Small intestine (tissue), 7 donors: Measurements from ENCODE around the gene ANKRD22. TPM values are rescaled to one million over a fixed set of nuclear protein-coding genes. Genes with fewer than 3 reads are reported as not detected.

ENCODE experiments used
- DNase-seq, 2 donors: peaks; one replicate each; pipeline versions ENCODE4 v3.0.0 to v3.0.0-alpha.2; 2013
- FAIRE-seq: peaks from 2 replicates; lab custom pipeline; 2012; peaks lifted over from hg19 to GRCh38; lab: Jason Lieb, UNC
- H3K27ac ChIP-seq, 3 donors: one replicate each; pipeline ENCODE4 v1.5.1; 2013; ENCODE audit warnings: low read length in 2 of 3, mild to moderate bottlenecking in 2 of 3, control low read depth in 1 of 3, inconsistent platforms in 1 of 3, low read depth in 1 of 3, moderate library complexity in 1 of 3
- H3K27me3 ChIP-seq, 3 donors: one replicate each; pipeline ENCODE4 v1.6.1; 2013; ENCODE audit warnings: low read length in 3 of 3, inconsistent platforms in 1 of 3; ENCODE audit not compliant: control insufficient read depth in 3 of 3, insufficient read depth in 3 of 3
- H3K36me3 ChIP-seq, 3 donors: one replicate each; pipeline ENCODE4 v1.6.1; 2013; ENCODE audit warnings: low read length in 3 of 3, inconsistent platforms in 1 of 3, low read depth in 1 of 3, mild to moderate bottlenecking in 1 of 3, moderate library complexity in 1 of 3; ENCODE audit not compliant: control insufficient read depth in 3 of 3, insufficient read depth in 2 of 3
- H3K4me1 ChIP-seq, 3 donors: one replicate each; pipeline ENCODE4 v1.6.1; 2013; ENCODE audit warnings: low read length in 2 of 3, inconsistent platforms in 1 of 3, low read depth in 1 of 3, mild to moderate bottlenecking in 1 of 3, moderate library complexity in 1 of 3; ENCODE audit not compliant: control insufficient read depth in 3 of 3, insufficient read depth in 2 of 3
- H3K4me3 ChIP-seq, 3 donors: one replicate each; pipeline ENCODE4 v1.5.1; 2013; ENCODE audit warnings: low read length in 3 of 3, control low read depth in 1 of 3, inconsistent platforms in 1 of 3, low read depth in 1 of 3, mild to moderate bottlenecking in 1 of 3, moderate library complexity in 1 of 3
- H3K9me3 ChIP-seq, 2 donors: one replicate each; pipeline ENCODE4 v1.6.1; 2013; ENCODE audit warnings: low read depth in 1 of 2, low read length in 1 of 2; ENCODE audit not compliant: control insufficient read depth in 2 of 2, insufficient read depth in 1 of 2
- WGBS, 3 donors: extraction: QIAGEN DNeasy Blood & Tissue Kit; methylation state at CpG; one replicate each; pipeline ENCODE4 v1.1.7; 2013; 5-methylcytosine and 5-hydroxymethylcytosine counted together
- polyA plus RNA-seq, 4 donors: library from polyadenylated mRNA; stranded (reverse) in 3 of 4; unstranded in 1 of 4; fragments of 200-250 nt in 3 of 4; fragments of 120-200 nt in 1 of 4; gene quantifications; one replicate each; pipeline versions ENCODE4 v1.2.1 to v1.2.3, GENCODE V29; 2013
- donor health status: healthy with polysubstance abuse.
- donor health status: control.
- donor health status: control.
- donor health status: Bipolar disorder and iron deficiency.
- donor health status: healthy.

Gene ANKRD22
- polyA plus RNA-seq, 4 donors: 0.81 to 8.5 (median 2.2) TPM

- FAIRE-seq: no peak
- H3K36me3 ChIP-seq: no peaks in the 10 kb centered on the region
- H3K4me1 ChIP-seq: no peaks in the 10 kb centered on the region
- H3K27me3 ChIP-seq: no peaks in the 10 kb centered on the region
- WGBS, 3 donors: 72 to 83% (median 82%) methylated on average over 2 of the region's 2 CpGs
- H3K9me3 ChIP-seq: no peaks in the 10 kb centered on the region
- no peak overlapping the region for H3K27ac ChIP-seq
- DNase-seq: no peak
- H3K4me3 ChIP-seq: no peak overlapping the region
Measured at GRCh38 chr10:88781206-88781605, 70.4 kb downstream of the ANKRD22 start.

Other genes with a start within 250 kb of the ANKRD22 start
- gene LIPF, start 187.4 kb downstream of the ANKRD22 start, polyA plus RNA-seq: 10 to 100 TPM in 1 of 4 donors, 1 to 10 TPM in 2, not detected in 1; 4.5 to 44.3 (median 7.6) TPM
- gene LIPK, start 145.6 kb downstream of the ANKRD22 start, polyA plus RNA-seq: not detected
- gene LIPN, start 91.8 kb downstream of the ANKRD22 start, polyA plus RNA-seq: under 1 TPM in 1 of 4 donors, not detected in 3; 0.04 TPM
- under 1 TPM in 1 of 4 donors, not detected in 3; 0.13 TPM for gene LIPM, start 49.1 kb downstream of the ANKRD22 start, polyA plus RNA-seq
- 10 to 100 TPM in 2 of 4 donors, 1 to 10 TPM in 2; 2.9 to 27.7 (median 9.4) TPM for gene STAMBPL1, start 28.4 kb upstream of the ANKRD22 start, polyA plus RNA-seq
- gene ACTA2, start 100.9 kb upstream of the ANKRD22 start, polyA plus RNA-seq: 100 to 1,000 TPM in 2 of 4 donors, 10 to 100 TPM in 1, 1 to 10 TPM in 1; 6.5 to 274 (median 82.6) TPM
- 10 to 100 TPM in 1 of 4 donors, 1 to 10 TPM in 3; 3.4 to 11.3 (median 5.7) TPM for gene FAS, start 139.0 kb upstream of the ANKRD22 start, polyA plus RNA-seq